Lower leg skin (tissue), 3 donors: ENCODE results near the gene CAPS.

ENCODE experiments used
- CTCF ChIP-seq, 3 donors: fragments of 450-650 bp; IDR thresholded peaks; one replicate each; pipeline ENCODE4 v1.5.1; 2016; ENCODE audit warnings: antibody characterized with exemption in 3 of 3, mild to moderate bottlenecking in 3 of 3, moderate library complexity in 2 of 3
- POLR2A ChIP-seq, 2 donors: fragments of 450-650 bp; IDR thresholded peaks; one replicate each; pipeline ENCODE4 v1.6.1; 2016 to 2017; ENCODE audit warnings: antibody characterized with exemption in 2 of 2, mild to moderate bottlenecking in 1 of 2, moderate library complexity in 1 of 2

- no peak for TF ChIP-seq CTCF (IDR thresholded peaks at IDR 0.05)
- TF ChIP-seq POLR2A (IDR thresholded peaks at IDR 0.05) = no peak
Observed at GRCh38 chr19:5929625-5930024, 15.6 kb downstream of the CAPS start.
